ENCODE results near the gene ALOX12B. TPM values are rescaled to one million over a fixed set of nuclear protein-coding genes. Genes with fewer than 3 reads are reported as not detected.

The ALOX12B gene
- total and polyA plus RNA-seq, 2 of the 13 experiments (the other 11 are each of a cell fraction or from before 2014, with no cell fraction given): 0.13 TPM; not detected in 1

DNA sequence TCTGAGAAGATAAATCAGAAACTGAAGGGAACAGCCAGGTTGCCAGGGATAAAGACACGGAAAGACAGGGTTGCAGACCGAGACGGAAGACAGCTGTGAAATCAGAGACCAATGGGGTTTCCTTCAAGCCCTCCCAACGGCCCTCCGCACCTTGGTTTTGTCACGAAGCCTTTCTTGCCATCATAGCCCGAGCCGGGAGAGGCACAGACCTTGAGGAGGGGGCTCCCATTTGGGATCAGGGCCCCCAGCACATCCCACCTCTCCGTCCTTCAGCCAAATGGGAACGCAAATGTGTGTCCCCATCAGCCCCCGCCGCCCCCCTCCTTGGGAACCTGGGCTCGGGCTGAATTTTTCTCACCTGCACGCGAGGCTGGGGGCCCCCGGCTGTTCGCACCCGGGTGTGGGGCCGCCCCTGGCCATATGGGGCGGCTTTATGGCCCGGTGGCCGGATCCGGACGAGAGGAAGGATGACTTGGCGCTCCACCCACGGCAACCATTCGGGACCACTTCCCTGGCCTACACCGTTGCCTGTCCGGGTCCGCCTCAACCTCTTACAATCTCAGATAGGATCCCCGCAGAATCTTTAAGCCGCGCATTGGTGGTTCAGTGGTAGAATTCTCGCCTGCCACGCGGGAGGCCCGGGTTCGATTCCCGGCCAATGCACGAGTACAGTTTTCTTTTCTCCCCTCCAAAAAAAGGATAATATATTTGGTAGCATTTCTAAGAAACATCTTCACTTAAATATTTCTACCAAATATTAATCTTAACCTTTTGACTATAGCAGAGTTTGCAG is 37.8 kb upstream of the ALOX12B start (continued):
- no peak for TF ChIP-seq SRY (CRISPR knock-in tag; IDR thresholded peaks at IDR 0.05)
- TF ChIP-seq KMT2A (CRISPR knock-in tag; IDR thresholded peaks at IDR 0.05): no peak
- TF ChIP-seq, protein P1, sequence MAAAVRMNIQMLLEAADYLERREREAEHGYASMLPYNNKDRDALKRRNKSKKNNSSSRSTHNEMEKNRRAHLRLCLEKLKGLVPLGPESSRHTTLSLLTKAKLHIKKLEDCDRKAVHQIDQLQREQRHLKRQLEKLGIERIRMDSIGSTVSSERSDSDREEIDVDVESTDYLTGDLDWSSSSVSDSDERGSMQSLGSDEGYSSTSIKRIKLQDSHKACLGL (CRISPR knock-in tag; IDR thresholded peaks at IDR 0.05): 0 out of 2 replicates have a peak, but pooled peaks have one; percentile 49
- TF ChIP-seq, protein P2, sequence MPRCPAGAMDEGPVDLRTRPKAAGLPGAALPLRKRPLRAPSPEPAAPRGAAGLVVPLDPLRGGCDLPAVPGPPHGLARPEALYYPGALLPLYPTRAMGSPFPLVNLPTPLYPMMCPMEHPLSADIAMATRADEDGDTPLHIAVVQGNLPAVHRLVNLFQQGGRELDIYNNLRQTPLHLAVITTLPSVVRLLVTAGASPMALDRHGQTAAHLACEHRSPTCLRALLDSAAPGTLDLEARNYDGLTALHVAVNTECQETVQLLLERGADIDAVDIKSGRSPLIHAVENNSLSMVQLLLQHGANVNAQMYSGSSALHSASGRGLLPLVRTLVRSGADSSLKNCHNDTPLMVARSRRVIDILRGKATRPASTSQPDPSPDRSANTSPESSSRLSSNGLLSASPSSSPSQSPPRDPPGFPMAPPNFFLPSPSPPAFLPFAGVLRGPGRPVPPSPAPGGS (CRISPR knock-in tag; IDR thresholded peaks at IDR 0.05): no peak
- TF ChIP-seq, protein P3, sequence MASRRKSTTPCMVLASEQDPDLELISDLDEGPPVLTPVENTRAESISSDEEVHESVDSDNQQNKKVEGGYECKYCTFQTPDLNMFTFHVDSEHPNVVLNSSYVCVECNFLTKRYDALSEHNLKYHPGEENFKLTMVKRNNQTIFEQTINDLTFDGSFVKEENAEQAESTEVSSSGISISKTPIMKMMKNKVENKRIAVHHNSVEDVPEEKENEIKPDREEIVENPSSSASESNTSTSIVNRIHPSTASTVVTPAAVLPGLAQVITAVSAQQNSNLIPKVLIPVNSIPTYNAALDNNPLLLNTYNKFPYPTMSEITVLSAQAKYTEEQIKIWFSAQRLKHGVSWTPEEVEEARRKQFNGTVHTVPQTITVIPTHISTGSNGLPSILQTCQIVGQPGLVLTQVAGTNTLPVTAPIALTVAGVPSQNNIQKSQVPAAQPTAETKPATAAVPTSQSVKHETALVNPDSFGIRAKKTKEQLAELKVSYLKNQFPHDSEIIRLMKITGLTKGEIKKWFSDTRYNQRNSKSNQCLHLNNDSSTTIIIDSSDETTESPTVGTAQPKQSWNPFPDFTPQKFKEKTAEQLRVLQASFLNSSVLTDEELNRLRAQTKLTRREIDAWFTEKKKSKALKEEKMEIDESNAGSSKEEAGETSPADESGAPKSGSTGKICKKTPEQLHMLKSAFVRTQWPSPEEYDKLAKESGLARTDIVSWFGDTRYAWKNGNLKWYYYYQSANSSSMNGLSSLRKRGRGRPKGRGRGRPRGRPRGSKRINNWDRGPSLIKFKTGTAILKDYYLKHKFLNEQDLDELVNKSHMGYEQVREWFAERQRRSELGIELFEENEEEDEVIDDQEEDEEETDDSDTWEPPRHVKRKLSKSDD (CRISPR knock-in tag; IDR thresholded peaks at IDR 0.05; ENCODE audit: low read depth): no peak
- TF ChIP-seq, protein P4, sequence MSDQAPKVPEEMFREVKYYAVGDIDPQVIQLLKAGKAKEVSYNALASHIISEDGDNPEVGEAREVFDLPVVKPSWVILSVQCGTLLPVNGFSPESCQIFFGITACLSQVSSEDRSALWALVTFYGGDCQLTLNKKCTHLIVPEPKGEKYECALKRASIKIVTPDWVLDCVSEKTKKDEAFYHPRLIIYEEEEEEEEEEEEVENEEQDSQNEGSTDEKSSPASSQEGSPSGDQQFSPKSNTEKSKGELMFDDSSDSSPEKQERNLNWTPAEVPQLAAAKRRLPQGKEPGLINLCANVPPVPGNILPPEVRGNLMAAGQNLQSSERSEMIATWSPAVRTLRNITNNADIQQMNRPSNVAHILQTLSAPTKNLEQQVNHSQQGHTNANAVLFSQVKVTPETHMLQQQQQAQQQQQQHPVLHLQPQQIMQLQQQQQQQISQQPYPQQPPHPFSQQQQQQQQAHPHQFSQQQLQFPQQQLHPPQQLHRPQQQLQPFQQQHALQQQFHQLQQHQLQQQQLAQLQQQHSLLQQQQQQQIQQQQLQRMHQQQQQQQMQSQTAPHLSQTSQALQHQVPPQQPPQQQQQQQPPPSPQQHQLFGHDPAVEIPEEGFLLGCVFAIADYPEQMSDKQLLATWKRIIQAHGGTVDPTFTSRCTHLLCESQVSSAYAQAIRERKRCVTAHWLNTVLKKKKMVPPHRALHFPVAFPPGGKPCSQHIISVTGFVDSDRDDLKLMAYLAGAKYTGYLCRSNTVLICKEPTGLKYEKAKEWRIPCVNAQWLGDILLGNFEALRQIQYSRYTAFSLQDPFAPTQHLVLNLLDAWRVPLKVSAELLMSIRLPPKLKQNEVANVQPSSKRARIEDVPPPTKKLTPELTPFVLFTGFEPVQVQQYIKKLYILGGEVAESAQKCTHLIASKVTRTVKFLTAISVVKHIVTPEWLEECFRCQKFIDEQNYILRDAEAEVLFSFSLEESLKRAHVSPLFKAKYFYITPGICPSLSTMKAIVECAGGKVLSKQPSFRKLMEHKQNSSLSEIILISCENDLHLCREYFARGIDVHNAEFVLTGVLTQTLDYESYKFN (CRISPR knock-in tag; conservative IDR thresholded peaks at IDR 0.05): no peak
- TF ChIP-seq HOXD1 (CRISPR knock-in tag; IDR thresholded peaks at IDR 0.05): no peak
- TF ChIP-seq KDM2A (CRISPR knock-in tag; IDR thresholded peaks at IDR 0.05; ENCODE audit: borderline replicate concordance, low read depth): peak; percentile 67; the same call in 1 of the 2 replicates
- TF ChIP-seq, protein P5, sequence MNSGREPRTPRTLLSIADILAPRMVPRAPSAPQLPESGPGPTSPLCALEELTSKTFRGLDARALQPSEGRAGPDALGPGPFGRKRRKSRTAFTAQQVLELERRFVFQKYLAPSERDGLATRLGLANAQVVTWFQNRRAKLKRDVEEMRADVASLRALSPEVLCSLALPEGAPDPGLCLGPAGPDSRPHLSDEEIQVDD (CRISPR knock-in tag; IDR thresholded peaks at IDR 0.05; ENCODE audit: borderline replicate concordance): no peak
- no peak for TF ChIP-seq CENPX (CRISPR knock-in tag; IDR thresholded peaks at IDR 0.05)
- TF ChIP-seq ZNF720 (CRISPR knock-in tag; IDR thresholded peaks at IDR 0.05): no peak
- no peak; the same call in 1 of the 2 replicates for TF ChIP-seq MIER2 (CRISPR knock-in tag; IDR thresholded peaks at IDR 0.05)
- no peak for TF ChIP-seq ZNF333 (CRISPR knock-in tag; IDR thresholded peaks at IDR 0.05; ENCODE audit: borderline replicate concordance)
- no peak for TF ChIP-seq NFE2L2 (IDR thresholded peaks at IDR 0.05; ENCODE audit: low read length)
- TF ChIP-seq, protein P6, sequence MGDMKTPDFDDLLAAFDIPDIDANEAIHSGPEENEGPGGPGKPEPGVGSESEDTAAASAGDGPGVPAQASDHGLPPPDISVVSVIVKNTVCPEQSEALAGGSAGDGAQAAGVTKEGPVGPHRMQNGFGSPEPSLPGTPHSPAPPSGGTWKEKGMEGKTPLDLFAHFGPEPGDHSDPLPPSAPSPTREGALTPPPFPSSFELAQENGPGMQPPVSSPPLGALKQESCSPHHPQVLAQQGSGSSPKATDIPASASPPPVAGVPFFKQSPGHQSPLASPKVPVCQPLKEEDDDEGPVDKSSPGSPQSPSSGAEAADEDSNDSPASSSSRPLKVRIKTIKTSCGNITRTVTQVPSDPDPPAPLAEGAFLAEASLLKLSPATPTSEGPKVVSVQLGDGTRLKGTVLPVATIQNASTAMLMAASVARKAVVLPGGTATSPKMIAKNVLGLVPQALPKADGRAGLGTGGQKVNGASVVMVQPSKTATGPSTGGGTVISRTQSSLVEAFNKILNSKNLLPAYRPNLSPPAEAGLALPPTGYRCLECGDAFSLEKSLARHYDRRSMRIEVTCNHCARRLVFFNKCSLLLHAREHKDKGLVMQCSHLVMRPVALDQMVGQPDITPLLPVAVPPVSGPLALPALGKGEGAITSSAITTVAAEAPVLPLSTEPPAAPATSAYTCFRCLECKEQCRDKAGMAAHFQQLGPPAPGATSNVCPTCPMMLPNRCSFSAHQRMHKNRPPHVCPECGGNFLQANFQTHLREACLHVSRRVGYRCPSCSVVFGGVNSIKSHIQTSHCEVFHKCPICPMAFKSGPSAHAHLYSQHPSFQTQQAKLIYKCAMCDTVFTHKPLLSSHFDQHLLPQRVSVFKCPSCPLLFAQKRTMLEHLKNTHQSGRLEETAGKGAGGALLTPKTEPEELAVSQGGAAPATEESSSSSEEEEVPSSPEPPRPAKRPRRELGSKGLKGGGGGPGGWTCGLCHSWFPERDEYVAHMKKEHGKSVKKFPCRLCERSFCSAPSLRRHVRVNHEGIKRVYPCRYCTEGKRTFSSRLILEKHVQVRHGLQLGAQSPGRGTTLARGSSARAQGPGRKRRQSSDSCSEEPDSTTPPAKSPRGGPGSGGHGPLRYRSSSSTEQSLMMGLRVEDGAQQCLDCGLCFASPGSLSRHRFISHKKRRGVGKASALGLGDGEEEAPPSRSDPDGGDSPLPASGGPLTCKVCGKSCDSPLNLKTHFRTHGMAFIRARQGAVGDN (CRISPR knock-in tag; IDR thresholded peaks at IDR 0.05): peak; percentile 47

Measured in HepG2 (cell line).